Measurements from ENCODE around the gene IGSF9. TPM values are rescaled to one million over a fixed set of nuclear protein-coding genes. Genes with fewer than 3 reads are reported as not detected.

Gene IGSF9
- total RNA-seq, 1 donor from 2014 or later = 2.2 TPM

GRCh38 chr1:159973350-159973940 is 28.0 kb upstream of the IGSF9 start:
- TF ChIP-seq CTCF (IDR thresholded peaks at IDR 0.05) = no peak

GRCh38 chr1:159972443-159973205 is 27.2 kb upstream of the IGSF9 start:
- TF ChIP-seq CTCF (IDR thresholded peaks at IDR 0.05) = no peak

More at GRCh38 chr1:159973350-159973940, 28.0 kb upstream of the IGSF9 start:
- DNase-seq (no peak), ATAC-seq (no peak)
- Histone ChIP-seq H3K4me1 (no peaks in the 10 kb centered on the region), H3K9me3 (no peaks in the 10 kb centered on the region), H3K27me3 (peaks cover 4% of the 10 kb centered on the region), H3K36me3 (no peaks in the 10 kb centered on the region), H3K4me3 (no peak overlapping the region), H3K27ac (no peak overlapping the region)
- intact Hi-C loops (cut with DNase I) = no loop called here

GRCh38 chr1:159970932-159971342 is 25.5 kb upstream of the IGSF9 start:
- H3K4me1 ChIP-seq = no peaks in the 10 kb centered on the region
- H3K36me3 ChIP-seq = no peaks in the 10 kb centered on the region
- intact Hi-C loops (cut with DNase I) = no loop called here
- no peaks in the 10 kb centered on the region for H3K9me3 ChIP-seq
- DNase-seq (no peak), ATAC-seq (no peak)
- H3K27me3 ChIP-seq = peaks cover 4% of the 10 kb centered on the region
- no peak overlapping the region for H3K4me3 ChIP-seq
- no peak overlapping the region for H3K27ac ChIP-seq
- no peak for TF ChIP-seq CTCF (IDR thresholded peaks at IDR 0.05)

More at GRCh38 chr1:159972443-159973205, 27.2 kb upstream of the IGSF9 start:
- intact Hi-C loops (cut with DNase I) = no loop called here
- no peak for DNase-seq
- peaks cover 4% of the 10 kb centered on the region for H3K27me3 ChIP-seq
- H3K4me3 ChIP-seq = no peak overlapping the region
- H3K9me3 ChIP-seq = no peaks in the 10 kb centered on the region
- H3K36me3 ChIP-seq = no peaks in the 10 kb centered on the region
- no peaks in the 10 kb centered on the region for H3K4me1 ChIP-seq
- peak; percentile 6 for ATAC-seq
- H3K27ac ChIP-seq = no peak overlapping the region

GRCh38 chr1:159968901-159969300 is 23.5 kb upstream of the IGSF9 start:
- no peak overlapping the region for H3K4me3 ChIP-seq
- intact Hi-C loops (cut with DNase I) = no loop called here
- DNase-seq = no peak
- H3K27me3 ChIP-seq = peaks cover 4% of the 10 kb centered on the region
- no peaks in the 10 kb centered on the region for H3K36me3 ChIP-seq
- H3K27ac ChIP-seq = no peak overlapping the region
- H3K9me3 ChIP-seq = no peaks in the 10 kb centered on the region
- no peak for TF ChIP-seq CTCF (IDR thresholded peaks at IDR 0.05)
- peak; percentile 41 for ATAC-seq
- no peaks in the 10 kb centered on the region for H3K4me1 ChIP-seq

GRCh38 chr1:159965263-159965662 is 19.9 kb upstream of the IGSF9 start:
- intact Hi-C loops (cut with DNase I) = no loop called here

More at GRCh38 chr1:159965263-159965662, 19.9 kb upstream of the IGSF9 start:
- DNase-seq (no peak), ATAC-seq (no peak)
- H3K27ac ChIP-seq = no peak overlapping the region
- H3K27me3 ChIP-seq = no peaks in the 10 kb centered on the region
- H3K4me1 ChIP-seq = no peaks in the 10 kb centered on the region
- H3K36me3 ChIP-seq = no peaks in the 10 kb centered on the region
- H3K9me3 ChIP-seq = no peaks in the 10 kb centered on the region
- no peak overlapping the region for H3K4me3 ChIP-seq
- TF ChIP-seq CTCF (IDR thresholded peaks at IDR 0.05) = no peak
